Suprapubic skin (tissue), 4 donors: ENCODE measurements around the gene ANO2.

Experiments
- CTCF ChIP-seq, 2 donors: fragments of 200-600 bp in 1 of 2; fragments of 450-650 bp in 1 of 2; sonication (generic) in 1 of 2; IDR thresholded peaks; one replicate each; pipeline ENCODE4 v1.5.1; 2016 to 2019; ENCODE audit warnings: antibody characterized with exemption in 2 of 2, mild to moderate bottlenecking in 1 of 2, moderate library complexity in 1 of 2
- EP300 ChIP-seq: sonication (generic); formaldehyde crosslinking; IDR thresholded peaks from one replicate; pipeline ENCODE4 v1.6.1; 2017; ENCODE audit warnings: antibody characterized with exemption
- POLR2A ChIP-seq, 2 donors: fragments of 450-650 bp; IDR thresholded peaks; one replicate each; pipeline ENCODE4 v1.6.1; 2017; ENCODE audit warnings: antibody characterized with exemption in 2 of 2, mild to moderate bottlenecking in 2 of 2, moderate library complexity in 2 of 2
- POLR2AphosphoS5 ChIP-seq, 3 donors: sonication (generic); formaldehyde crosslinking; IDR thresholded peaks; one replicate each; pipeline ENCODE4 v1.6.1; 2017; ENCODE audit warnings: antibody characterized with exemption in 3 of 3

GRCh38 chr12:5742258-5742657 is 202.8 kb downstream of the ANO2 start:
- TF ChIP-seq CTCF (IDR thresholded peaks at IDR 0.05) = no peak
- no peak for TF ChIP-seq POLR2A (IDR thresholded peaks at IDR 0.05)
- no peak for TF ChIP-seq EP300
- no peak for TF ChIP-seq POLR2AphosphoS5 (IDR thresholded peaks at IDR 0.05)
